GM12872 (cell line): ENCODE data around the gene RGCC.
A peak's percentile ranks its signal among the peaks of the same experiment; 100 is the strongest.

Experiments
- TF ChIP-seq, protein P1 (sequence below): IDR thresholded peaks from 3 replicates; pipeline ENCODE4 v1.5.1; 2011; ENCODE audit warnings: low read depth, mild to moderate bottlenecking, low read length, moderate library complexity; ENCODE audit not compliant: insufficient read depth

Gene RGCC

DNA sequence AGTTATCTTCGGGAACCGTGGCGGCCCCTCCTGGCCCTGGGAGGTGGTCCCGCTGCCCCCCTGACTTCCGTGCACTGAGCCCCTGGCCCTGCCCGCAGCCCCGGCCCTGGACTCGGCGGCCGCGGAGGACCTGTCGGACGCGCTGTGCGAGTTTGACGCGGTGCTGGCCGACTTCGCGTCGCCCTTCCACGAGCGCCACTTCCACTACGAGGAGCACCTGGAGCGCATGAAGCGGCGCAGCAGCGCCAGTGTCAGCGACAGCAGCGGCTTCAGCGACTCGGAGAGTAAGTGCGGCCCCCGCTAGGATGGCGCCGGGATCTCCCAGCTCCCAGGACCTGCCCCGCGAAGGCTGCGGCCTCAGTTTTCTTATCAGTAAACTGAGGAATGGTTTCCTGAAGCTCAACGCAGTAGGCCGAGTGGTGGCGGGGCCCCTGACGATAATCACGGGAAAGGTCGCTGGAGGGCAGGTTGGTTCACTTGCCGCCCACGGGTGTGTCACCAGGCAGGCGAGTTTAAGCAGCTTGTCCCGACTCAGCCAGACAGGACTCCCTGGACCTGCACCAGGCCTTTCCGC, 924 bp downstream of the RGCC start:
- TF ChIP-seq, protein P1, sequence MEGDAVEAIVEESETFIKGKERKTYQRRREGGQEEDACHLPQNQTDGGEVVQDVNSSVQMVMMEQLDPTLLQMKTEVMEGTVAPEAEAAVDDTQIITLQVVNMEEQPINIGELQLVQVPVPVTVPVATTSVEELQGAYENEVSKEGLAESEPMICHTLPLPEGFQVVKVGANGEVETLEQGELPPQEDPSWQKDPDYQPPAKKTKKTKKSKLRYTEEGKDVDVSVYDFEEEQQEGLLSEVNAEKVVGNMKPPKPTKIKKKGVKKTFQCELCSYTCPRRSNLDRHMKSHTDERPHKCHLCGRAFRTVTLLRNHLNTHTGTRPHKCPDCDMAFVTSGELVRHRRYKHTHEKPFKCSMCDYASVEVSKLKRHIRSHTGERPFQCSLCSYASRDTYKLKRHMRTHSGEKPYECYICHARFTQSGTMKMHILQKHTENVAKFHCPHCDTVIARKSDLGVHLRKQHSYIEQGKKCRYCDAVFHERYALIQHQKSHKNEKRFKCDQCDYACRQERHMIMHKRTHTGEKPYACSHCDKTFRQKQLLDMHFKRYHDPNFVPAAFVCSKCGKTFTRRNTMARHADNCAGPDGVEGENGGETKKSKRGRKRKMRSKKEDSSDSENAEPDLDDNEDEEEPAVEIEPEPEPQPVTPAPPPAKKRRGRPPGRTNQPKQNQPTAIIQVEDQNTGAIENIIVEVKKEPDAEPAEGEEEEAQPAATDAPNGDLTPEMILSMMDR: no peak

DNA sequence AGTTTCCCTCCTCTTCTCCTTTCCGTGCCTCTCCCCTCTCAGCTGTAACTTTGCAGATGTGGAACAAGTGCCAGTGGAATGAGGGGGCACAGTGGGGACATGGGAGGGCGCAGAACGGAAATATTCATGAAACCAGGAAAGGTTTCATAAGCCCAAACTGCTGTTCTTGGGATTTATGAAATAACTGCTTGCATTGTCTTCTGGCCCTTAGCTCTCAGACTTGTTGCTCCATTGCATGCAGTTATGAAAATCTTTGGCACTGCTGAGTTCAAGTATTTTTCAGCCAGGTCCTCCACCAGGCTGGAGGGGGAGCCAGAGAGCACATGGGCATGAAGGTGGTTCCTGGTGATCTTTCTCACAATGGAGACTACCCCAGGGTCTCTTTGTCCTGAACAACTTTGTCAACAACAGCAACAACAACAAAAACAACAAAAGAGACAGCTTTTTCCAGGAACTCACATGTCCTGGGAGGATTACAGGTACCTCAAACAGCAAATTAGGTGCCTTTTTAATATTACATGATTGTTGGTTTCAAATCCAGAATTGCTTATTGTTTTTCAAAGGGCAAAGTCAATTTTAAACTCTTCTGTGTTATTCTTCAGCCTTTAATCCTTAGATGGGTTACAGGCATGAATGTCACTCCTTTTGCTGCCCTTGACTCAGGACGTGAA, 1.5 kb downstream of the RGCC start:
- TF ChIP-seq, protein P1: peak; percentile 86

DNA sequence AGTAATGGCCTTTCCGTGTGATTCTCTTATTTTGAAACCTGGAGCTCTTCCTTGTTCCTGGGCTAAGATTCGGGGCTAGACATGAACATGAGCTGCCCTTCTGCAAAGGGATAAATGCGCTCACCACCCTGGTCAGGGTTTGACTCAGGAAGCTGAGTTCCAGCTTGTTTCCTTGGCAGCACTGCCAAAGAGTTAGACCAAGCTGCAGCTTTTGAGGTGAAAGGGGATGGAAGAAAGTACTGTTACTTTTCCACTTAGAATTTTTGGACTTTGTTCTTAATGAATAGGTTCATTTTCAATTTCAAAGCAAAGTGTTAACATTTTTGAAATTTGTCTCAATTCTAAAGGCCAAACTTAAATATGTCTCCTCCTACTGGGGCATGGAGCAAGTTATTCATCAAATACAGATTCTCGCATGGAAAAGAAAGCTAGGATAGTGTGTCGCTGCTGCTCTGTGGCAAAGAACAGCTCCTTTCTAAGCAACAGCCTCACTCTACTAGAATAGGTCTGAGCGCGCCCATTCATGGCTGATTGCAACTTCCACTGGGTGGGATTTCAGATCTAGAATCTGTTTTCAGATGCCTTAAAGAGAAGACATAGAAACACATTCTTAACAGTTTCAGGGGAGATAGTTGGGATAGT, 2.2 kb downstream of the RGCC start:
- TF ChIP-seq, protein P1: no peak

DNA sequence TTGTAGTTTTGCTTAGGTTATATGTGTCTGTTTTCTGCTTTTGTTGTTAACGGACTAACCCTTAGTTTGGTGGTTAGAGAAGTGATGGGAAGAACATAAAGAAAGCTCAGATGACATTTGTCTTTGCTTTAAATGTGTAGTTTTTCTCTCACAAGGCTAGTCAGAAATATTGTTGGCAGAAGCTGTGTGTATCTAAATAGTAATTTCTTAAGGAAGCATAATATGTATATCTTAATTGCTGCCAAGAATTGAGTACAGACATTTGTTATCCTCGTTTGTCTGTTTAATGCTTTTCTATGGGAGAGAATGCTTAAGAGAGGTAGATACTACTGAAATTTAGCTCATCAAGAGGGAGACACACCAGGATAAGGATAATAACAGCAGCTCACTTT, 2.7 kb downstream of the RGCC start:
- TF ChIP-seq, protein P1: no peak

DNA sequence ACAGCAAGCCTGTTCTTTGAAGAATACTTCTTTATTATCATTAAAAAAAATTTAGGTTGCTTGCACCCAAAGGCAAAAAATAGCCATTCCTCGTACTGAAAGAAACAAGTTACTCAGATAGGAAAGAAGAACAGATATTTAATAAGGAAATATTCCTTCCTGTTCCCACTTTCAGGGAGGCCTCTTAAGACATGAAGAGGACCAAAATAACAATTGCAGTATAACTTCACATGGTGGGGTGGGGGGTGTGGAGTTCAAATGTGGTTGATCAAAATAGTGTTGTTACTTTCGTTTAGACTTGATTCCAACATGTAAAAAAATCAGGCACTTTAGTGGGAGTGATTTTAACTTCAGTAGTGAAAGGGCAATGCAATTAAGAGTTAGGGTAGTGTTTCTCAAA, 3.6 kb downstream of the RGCC start:
- TF ChIP-seq, protein P1: no peak

DNA sequence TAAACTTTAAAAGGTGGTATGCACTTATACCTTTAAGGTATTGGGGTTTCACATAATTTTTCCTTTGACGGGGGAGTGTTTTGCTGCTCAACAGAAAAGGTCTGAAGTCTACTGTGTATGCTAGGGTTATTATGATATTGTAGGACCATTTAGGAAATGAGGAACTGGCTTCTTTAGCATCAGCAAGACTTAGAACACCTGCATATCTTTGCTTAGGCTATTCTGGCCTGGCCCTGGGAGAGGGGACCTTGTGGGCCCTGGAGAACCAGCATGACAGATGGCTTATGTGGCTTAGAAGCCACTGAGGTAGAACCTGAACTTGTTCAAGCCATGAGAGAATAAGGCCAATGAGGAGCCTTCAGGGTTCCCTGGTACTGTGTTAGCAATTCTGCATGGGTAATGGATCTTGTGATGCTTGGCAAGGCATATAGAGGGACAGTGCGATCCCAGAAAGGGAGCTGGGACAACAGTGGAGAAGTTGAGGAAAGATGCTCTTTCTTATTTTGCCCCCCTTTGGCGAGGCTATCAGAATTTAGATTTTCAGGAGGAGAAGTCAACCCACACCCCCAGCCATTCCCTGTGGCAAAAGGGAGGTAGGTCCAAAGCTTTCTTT, 4.3 kb downstream of the RGCC start:
- TF ChIP-seq, protein P1: no peak

DNA sequence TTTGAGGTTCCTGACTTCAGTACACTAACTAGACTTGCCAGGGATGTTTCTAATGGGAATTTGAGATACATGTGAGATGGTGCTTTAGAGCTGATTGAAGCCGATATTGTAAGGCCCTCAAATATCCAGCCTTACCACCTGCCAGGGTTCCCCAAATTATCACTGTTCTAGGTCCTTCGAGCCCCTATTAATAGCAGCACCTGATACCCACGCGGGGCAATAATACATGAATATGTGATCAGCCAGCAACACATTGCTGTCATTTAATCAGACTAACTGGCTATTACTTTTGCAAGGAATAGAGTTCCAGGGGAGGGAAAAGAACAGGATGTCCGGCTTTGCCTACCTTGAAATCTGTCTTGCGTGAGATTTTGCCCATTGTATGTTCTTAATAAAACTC, 5.1 kb downstream of the RGCC start:
- TF ChIP-seq, protein P1: no peak
